Measurements from ENCODE around the gene SRPK2. TPM values are rescaled to one million over a fixed set of nuclear protein-coding genes. Genes with fewer than 3 reads are reported as not detected.

Gene SRPK2
- polyA plus RNA-seq, 1 experiment, result 10.8 TPM

- POLR2A ChIA-PET, result no interaction called here
- H3K4me3 ChIP-seq (ENCODE audit: low read depth, low read length), result no peak overlapping the region
- peaks cover 6% of the 10 kb centered on the region; the same call in 1 of the 2 replicates for H3K36me3 ChIP-seq (ENCODE audit: control insufficient read depth, insufficient read depth, low read length)
- TF ChIP-seq CTCF (IDR thresholded peaks at IDR 0.05; ENCODE audit: insufficient read depth, low read depth, low read length), result no peak
- DNase-seq (ENCODE audit: low read depth), result no peak
- no peaks in the 10 kb centered on the region for H3K27me3 ChIP-seq (ENCODE audit: control insufficient read depth, insufficient read depth, low read length)
- CTCF ChIA-PET, result no interaction called here
These were observed 227.4 kb downstream of the SRPK2 start for GRCh38 chr7:105161366-105161765.

DNA sequence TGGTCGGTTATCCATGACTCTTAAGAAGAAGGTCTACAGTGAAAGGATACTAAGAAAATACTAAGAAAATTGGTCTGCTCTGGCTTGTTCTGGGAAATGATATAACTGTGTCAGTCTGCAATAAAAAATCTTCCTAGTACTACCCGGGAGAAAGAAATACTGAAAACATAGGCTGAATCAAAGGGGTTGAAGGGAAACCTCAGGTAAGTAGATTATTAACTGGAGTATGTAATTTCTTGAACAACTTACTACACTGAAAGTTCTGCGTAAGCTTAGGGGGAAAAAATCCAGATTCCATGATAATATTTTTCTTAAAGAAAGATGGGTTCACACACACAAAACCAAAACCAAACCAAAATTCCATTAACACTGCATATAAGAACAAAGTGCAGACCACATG lies 231.4 kb downstream of the SRPK2 start:
- no peak for TF ChIP-seq CTCF (IDR thresholded peaks at IDR 0.05; ENCODE audit: insufficient read depth, low read depth, low read length)
- no peak for DNase-seq (ENCODE audit: low read depth)
- Histone ChIP-seq H3K36me3 (ENCODE audit: control insufficient read depth, insufficient read depth, low read length) (peaks cover 3% of the 10 kb centered on the region), H3K4me3 (ENCODE audit: low read depth, low read length) (no peak overlapping the region), H3K27me3 (ENCODE audit: control insufficient read depth, insufficient read depth, low read length) (no peaks in the 10 kb centered on the region)
- POLR2A ChIA-PET, result no interaction called here
- CTCF ChIA-PET, result interaction anchor here (1.3 kb wide), 1 partner anchor 14 kb away, joined by 4 read pairs; no protein-coding TSS in a partner anchor

GRCh38 chr7:105156731-105157130 lies 232.0 kb downstream of the SRPK2 start:
- CTCF ChIA-PET, result interaction anchor here (1.3 kb wide), 1 partner anchor 13 kb away, joined by 4 read pairs; no protein-coding TSS in a partner anchor
- H3K4me3 ChIP-seq (ENCODE audit: low read depth, low read length), result no peak overlapping the region
- peaks cover 3% of the 10 kb centered on the region for H3K36me3 ChIP-seq (ENCODE audit: control insufficient read depth, insufficient read depth, low read length)
- POLR2A ChIA-PET, result no interaction called here
- no peak for DNase-seq (ENCODE audit: low read depth)
- no peaks in the 10 kb centered on the region for H3K27me3 ChIP-seq (ENCODE audit: control insufficient read depth, insufficient read depth, low read length)
- no peak for TF ChIP-seq CTCF (IDR thresholded peaks at IDR 0.05; ENCODE audit: insufficient read depth, low read depth, low read length)

GRCh38 chr7:105154084-105154483 lies 234.6 kb downstream of the SRPK2 start:
- no peak for DNase-seq (ENCODE audit: low read depth)
- H3K27me3 ChIP-seq (ENCODE audit: control insufficient read depth, insufficient read depth, low read length), result no peaks in the 10 kb centered on the region
- no peak overlapping the region for H3K4me3 ChIP-seq (ENCODE audit: low read depth, low read length)
- no peak for TF ChIP-seq CTCF (IDR thresholded peaks at IDR 0.05; ENCODE audit: insufficient read depth, low read depth, low read length)
- CTCF ChIA-PET, result interaction anchor here (1.9 kb wide), 1 partner anchor 10 kb away, joined by 6 read pairs; no protein-coding TSS in a partner anchor
- POLR2A ChIA-PET, result no interaction called here
- no peaks in the 10 kb centered on the region; the same call in 1 of the 2 replicates for H3K36me3 ChIP-seq (ENCODE audit: control insufficient read depth, insufficient read depth, low read length)

- ChIA-PET POLR2A (no interaction called here), CTCF (interaction anchor here (1.9 kb wide), 1 partner anchor 10 kb away, joined by 6 read pairs; no protein-coding TSS in a partner anchor)
- H3K27me3 ChIP-seq (ENCODE audit: control insufficient read depth, insufficient read depth, low read length), result no peaks in the 10 kb centered on the region
- no peaks in the 10 kb centered on the region; the same call in 1 of the 2 replicates for H3K36me3 ChIP-seq (ENCODE audit: control insufficient read depth, insufficient read depth, low read length)
- TF ChIP-seq CTCF (IDR thresholded peaks at IDR 0.05; ENCODE audit: insufficient read depth, low read depth, low read length), result no peak
- no peak for DNase-seq (ENCODE audit: low read depth)
- H3K4me3 ChIP-seq (ENCODE audit: low read depth, low read length), result no peak overlapping the region
These were observed 235.2 kb downstream of the SRPK2 start for GRCh38 chr7:105153531-105153930.
